ENCODE results near the gene C19orf25.

DNA sequence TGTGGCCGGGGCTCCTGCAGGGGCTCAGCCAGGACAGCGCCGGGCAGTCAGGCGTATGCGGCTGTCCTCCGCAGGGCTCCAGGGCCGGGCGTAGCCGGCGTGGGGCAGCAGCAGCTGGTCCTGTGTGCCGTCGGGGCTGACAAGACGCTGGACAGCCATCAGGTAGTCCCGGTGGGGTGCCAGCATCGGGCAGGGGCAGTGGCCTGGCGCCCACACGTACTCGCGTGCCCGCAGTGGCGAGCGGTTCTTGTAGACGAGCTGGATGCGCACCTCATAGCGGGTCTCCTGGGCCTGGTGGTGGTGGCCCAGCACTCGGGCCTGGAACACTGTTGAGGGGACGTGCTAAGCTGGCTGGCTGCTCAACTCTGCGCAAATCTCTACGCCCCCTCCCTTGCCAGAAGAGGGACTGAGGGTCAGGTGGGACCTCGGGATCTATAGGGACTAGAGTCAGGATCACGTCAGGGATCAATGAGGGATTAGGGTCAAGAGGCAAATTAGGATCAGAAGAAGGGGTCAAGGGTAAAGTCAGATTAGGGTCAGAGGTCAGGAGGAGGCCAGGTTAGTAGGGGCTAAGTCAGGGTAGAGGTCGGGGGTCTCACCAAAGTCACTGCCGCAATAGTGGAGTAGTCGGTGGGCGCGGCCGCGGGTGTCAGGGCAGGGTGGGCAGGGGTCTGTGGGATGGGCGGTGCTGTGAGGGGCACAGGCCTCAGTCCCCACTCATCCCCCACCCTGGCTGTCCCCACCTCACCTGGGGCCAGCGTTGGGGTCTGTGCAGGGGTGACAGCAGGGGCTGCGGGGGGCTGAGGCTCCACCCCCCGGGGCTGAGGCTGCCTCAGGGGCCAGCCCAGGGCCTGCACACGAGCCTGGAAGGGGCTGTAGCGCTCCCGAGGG lies 27.2 kb upstream of the C19orf25 start:
- TF ChIP-seq, protein P1, sequence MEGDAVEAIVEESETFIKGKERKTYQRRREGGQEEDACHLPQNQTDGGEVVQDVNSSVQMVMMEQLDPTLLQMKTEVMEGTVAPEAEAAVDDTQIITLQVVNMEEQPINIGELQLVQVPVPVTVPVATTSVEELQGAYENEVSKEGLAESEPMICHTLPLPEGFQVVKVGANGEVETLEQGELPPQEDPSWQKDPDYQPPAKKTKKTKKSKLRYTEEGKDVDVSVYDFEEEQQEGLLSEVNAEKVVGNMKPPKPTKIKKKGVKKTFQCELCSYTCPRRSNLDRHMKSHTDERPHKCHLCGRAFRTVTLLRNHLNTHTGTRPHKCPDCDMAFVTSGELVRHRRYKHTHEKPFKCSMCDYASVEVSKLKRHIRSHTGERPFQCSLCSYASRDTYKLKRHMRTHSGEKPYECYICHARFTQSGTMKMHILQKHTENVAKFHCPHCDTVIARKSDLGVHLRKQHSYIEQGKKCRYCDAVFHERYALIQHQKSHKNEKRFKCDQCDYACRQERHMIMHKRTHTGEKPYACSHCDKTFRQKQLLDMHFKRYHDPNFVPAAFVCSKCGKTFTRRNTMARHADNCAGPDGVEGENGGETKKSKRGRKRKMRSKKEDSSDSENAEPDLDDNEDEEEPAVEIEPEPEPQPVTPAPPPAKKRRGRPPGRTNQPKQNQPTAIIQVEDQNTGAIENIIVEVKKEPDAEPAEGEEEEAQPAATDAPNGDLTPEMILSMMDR (conservative IDR thresholded peaks at IDR 0.05 in 1 of 2, IDR thresholded peaks at IDR 0.05 in 1 of 2; ENCODE audit: low read depth in 1 of 2, low read length in 2 of 2): no peak
- TF ChIP-seq EZH2 (IDR thresholded peaks at IDR 0.05; ENCODE audit: low read length, missing control alignments): no peak
